Right atrium auricular region (tissue), 2 donors: Measurements from ENCODE around the gene SCRN3. TPM values are rescaled to one million over a fixed set of nuclear protein-coding genes. Genes with fewer than 3 reads are reported as not detected.
A peak's percentile ranks its signal among the peaks of the same experiment; 100 is the strongest.
"Not testable (repeated sequence)": the region's sequence is repeated elsewhere in the genome, so short reads cannot be mapped to it uniquely, and the experiment has no call there.

ENCODE experiments used
- DNase-seq: peaks from one replicate; pipeline ENCODE4 v3.0.0-alpha.2; 2019; ENCODE audit warnings: low spot score
- H3K27ac ChIP-seq, 2 donors: fragments of 200-600 bp; sonication (generic); 1 replicate in 1 of 2; 2 replicates in 1 of 2; pipeline ENCODE4 v1.5.1; 2016 to 2019
- H3K27me3 ChIP-seq, 2 donors: fragments of 200-600 bp; sonication (generic); one replicate each; pipeline versions ENCODE4 v1.5.1 to v1.6.0; 2017 to 2019
- H3K36me3 ChIP-seq: fragments of 200-600 bp; sonication (generic); one replicate; pipeline ENCODE4 v1.5.1; 2016
- H3K4me1 ChIP-seq, 2 donors: fragments of 200-600 bp; sonication (generic); one replicate each; pipeline versions ENCODE4 v1.5.1 to v1.6.0; 2017 to 2019
- H3K4me3 ChIP-seq, 2 donors: fragments of 200-600 bp; sonication (generic); 1 replicate in 1 of 2; 2 replicates in 1 of 2; pipeline ENCODE4 v1.5.1; 2017 to 2019; ENCODE audit warnings: mild to moderate bottlenecking in 1 of 2, moderate library complexity in 1 of 2
- H3K9me3 ChIP-seq, 2 donors: fragments of 200-600 bp; sonication (generic); one replicate each; pipeline ENCODE4 v1.5.1; 2019
- total RNA-seq, 2 donors: library from RNA; depleted of rRNA; stranded (reverse); fragments of >200 nt; gene quantifications; one replicate each; pipeline ENCODE4 v1.1.0, GENCODE V29; 2016
- TF ChIP-seq, protein P1 (sequence below), 2 donors: fragments of 200-600 bp; sonication (generic); IDR thresholded peaks; one replicate each; pipeline ENCODE4 v1.5.1; 2019; ENCODE audit warnings: antibody characterized with exemption in 2 of 2

The SCRN3 gene
- total RNA-seq, 2 donors from 2014 or later: 11.4 to 23.5 TPM

DNA sequence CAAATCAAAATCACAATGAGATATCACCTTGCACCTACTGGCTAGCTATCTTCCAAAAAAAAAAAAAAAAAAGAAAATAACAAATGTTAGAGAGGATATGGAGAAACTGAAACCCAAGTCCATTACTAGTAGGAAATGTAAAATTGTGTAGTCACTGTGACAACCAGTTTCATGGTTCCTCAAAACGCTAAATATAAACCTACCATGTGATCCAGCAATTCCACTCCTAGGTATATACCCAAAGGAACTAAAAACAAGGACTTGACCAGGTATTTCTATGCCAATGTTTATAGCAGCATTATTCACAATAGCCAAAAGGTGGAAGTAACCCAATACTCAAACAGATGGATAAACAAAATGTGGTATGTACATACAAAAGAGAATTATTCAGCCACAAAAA lies 11.7 kb upstream of the SCRN3 start:
- Histone ChIP-seq H3K27me3 (no peaks in the 10 kb centered on the region), H3K9me3 (no peaks in the 10 kb centered on the region), H3K36me3 (peaks cover 54% of the 10 kb centered on the region), H3K4me1 (no peaks in the 10 kb centered on the region), H3K4me3 (no peak overlapping the region), H3K27ac (no peak overlapping the region)
- no peak for DNase-seq
- TF ChIP-seq, protein P1, sequence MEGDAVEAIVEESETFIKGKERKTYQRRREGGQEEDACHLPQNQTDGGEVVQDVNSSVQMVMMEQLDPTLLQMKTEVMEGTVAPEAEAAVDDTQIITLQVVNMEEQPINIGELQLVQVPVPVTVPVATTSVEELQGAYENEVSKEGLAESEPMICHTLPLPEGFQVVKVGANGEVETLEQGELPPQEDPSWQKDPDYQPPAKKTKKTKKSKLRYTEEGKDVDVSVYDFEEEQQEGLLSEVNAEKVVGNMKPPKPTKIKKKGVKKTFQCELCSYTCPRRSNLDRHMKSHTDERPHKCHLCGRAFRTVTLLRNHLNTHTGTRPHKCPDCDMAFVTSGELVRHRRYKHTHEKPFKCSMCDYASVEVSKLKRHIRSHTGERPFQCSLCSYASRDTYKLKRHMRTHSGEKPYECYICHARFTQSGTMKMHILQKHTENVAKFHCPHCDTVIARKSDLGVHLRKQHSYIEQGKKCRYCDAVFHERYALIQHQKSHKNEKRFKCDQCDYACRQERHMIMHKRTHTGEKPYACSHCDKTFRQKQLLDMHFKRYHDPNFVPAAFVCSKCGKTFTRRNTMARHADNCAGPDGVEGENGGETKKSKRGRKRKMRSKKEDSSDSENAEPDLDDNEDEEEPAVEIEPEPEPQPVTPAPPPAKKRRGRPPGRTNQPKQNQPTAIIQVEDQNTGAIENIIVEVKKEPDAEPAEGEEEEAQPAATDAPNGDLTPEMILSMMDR (IDR thresholded peaks at IDR 0.05): no peak

DNA sequence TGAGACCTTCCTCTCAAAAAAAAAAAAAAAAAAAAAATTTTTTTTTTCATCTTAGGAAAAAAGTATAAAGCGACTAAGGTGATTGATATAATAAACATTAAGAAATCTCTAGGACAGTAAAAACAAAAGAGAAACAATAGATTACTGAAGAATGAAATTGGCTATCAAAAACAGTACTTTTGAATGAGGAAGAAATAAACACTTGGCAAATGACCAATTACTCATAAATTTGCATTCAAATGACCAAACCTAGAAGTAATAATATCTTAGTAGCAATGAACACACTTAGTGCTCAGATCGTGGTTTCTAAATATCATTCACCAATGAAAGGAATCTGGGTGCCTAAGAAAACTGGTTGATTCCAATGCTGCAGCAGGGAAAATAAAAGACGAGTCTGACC lies 10.3 kb upstream of the SCRN3 start:
- Histone ChIP-seq H3K27me3 (no peaks in the 10 kb centered on the region), H3K9me3 (no peaks in the 10 kb centered on the region), H3K4me1 (no peaks in the 10 kb centered on the region), H3K4me3 (no peak overlapping the region), H3K27ac (no peak overlapping the region), H3K36me3 (peaks cover 43% of the 10 kb centered on the region)
- TF ChIP-seq, protein P1 (IDR thresholded peaks at IDR 0.05): no peak
- no peak for DNase-seq

DNA sequence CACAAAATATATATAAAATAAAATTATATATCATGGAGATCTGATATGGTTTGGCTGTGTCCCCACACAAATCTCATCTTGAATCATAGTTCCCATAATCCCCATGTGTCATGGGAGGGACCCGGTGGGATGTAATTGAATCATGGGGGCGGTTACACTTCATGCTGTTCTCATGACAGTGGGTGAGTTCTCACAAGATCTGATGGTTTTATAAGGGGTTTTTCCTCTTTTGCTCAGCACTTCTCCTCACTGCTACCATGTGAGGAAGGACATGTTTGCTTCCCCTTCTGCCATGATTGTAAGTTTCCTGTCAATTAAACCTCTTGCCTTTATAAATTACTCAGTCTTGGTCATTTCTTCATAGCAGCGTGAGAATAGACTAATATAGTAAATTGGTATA lies 6.8 kb upstream of the SCRN3 start:
- H3K4me3 ChIP-seq, H3K9me3 ChIP-seq, H3K27me3 ChIP-seq, H3K27ac ChIP-seq, DNase-seq: not testable (repeated sequence)
- Histone ChIP-seq H3K4me1 (peaks cover 0 to 10% of the 10 kb centered on the region in 2 donors), H3K36me3 (peaks cover 34% of the 10 kb centered on the region)

DNA sequence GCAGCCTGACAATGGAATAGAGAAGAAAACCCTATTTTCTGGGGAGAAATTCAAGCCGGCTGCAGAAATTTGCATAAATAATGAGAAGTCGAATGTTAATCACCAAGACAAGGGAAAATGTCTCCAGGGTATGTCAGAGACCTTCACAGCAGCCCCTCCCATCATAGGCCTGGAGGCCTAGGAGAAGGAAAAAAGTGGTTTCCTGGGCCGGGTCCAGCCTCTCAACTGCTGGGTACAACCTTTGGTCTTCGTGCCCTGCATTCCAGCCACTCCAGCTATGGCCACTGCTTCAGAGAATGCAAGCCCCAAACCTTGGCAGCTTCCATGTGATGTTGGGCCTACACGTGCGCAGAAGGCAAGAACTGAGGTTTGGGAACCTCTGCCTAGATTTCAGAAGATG lies 6.0 kb upstream of the SCRN3 start:
- peaks cover 34% of the 10 kb centered on the region for H3K36me3 ChIP-seq
- TF ChIP-seq, protein P1 (IDR thresholded peaks at IDR 0.05): no peak
- no peaks in the 10 kb centered on the region for H3K27me3 ChIP-seq
- DNase-seq: no peak
- H3K9me3 ChIP-seq: no peaks in the 10 kb centered on the region
- H3K27ac ChIP-seq: no peak overlapping the region
- H3K4me1 ChIP-seq: peaks cover 0 to 19% of the 10 kb centered on the region in 2 donors
- no peak overlapping the region for H3K4me3 ChIP-seq

DNA sequence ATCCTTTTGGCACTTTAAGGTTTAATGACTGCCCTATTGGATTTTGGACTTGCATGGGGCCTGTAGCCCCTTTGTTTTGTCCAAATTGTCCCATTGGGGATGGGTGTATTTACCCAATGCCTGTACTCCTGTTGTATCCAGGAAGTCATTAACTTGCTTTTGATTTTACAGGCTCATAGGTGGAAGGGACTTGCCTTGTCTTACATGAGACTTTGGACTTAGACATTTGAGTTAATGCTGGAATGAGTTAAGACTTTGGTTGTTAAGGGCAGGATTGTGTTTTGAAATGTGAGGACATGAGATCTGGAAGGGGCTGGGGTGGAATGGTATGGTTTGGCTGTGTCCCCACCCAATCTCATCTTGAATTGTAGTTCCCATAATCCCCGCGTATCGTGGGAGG lies 5.2 kb upstream of the SCRN3 start:
- H3K36me3 ChIP-seq: peaks cover 28% of the 10 kb centered on the region
- H3K27me3 ChIP-seq: not testable (repeated sequence)

DNA sequence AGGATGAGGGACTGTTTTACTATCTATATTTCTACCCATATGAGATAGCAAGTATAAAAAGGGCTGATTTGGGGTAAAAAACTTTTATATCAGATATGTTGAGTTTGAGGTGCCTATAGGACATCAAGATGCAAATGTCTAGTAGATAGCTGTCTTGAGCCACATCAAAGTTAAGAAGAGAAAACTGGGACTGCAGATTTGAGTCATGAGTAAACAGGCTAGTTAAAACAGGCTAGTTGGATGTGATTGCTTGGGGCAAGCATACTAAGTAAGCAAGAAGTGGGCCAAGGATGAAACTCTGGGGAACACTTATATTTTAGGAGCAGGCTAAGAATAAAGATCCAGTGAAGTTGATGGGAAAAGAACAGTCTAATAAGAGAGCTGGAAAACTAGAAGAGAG lies 2.8 kb upstream of the SCRN3 start:
- Histone ChIP-seq H3K9me3 (no peaks in the 10 kb centered on the region), H3K27ac (no peak overlapping the region), H3K4me1 (peaks cover 0 to 34% of the 10 kb centered on the region in 2 donors), H3K36me3 (peaks cover 7% of the 10 kb centered on the region), H3K4me3 (no peak overlapping the region), H3K27me3 (no peaks in the 10 kb centered on the region)
- DNase-seq: no peak
- TF ChIP-seq, protein P1 (IDR thresholded peaks at IDR 0.05): no peak

More for the DNA sequence above, 5.2 kb upstream of the SCRN3 start:
- H3K27ac ChIP-seq, H3K9me3 ChIP-seq, H3K4me3 ChIP-seq, DNase-seq: not testable (repeated sequence)
- peaks cover 0 to 23% of the 10 kb centered on the region in 2 donors for H3K4me1 ChIP-seq

DNA sequence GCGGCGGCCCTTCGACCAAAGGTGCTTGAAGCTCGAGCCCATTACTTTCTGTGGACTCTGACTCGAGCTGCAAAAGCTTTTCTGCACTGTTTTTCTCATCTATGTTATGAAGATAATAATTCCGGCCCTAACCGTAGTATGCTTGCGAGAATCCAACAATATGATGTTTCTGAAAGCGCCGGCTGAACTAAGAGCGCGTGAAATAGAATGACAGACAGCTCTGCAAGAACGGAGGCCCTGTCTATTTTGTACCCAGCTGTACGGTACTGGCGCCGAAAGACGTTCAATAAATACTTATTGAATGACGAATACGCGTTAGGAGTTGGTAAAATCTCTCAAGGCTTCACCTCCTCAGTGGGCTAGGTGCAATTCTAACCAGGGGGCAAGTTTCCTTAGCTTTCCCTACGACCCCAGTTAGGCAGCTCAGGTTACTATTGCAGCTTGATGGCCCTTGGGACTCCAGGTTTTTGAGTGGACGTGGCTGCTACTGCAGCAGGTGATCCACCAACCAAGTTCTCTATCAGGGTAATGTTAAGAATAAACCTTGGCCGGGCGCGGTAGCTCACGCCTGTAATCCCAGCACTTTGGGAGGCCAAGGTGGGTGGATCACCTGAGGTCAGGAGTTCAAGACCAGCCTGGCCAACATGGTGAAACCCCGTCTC lies 570 bp downstream of the SCRN3 start:
- H3K4me3 ChIP-seq: peak overlapping the region; percentile 82 to 90
- H3K9me3 ChIP-seq: no peaks in the 10 kb centered on the region
- H3K27ac ChIP-seq: peak overlapping the region; percentile 84 to 89
- no peak for DNase-seq
- TF ChIP-seq, protein P1 (IDR thresholded peaks at IDR 0.05): no peak
- no peaks in the 10 kb centered on the region for H3K27me3 ChIP-seq
- H3K4me1 ChIP-seq: peaks cover 0 to 34% of the 10 kb centered on the region in 2 donors
- peaks cover 7% of the 10 kb centered on the region for H3K36me3 ChIP-seq
